ENCODE data around the gene LSMEM2.

Gene LSMEM2

GRCh38 chr3:50286322-50287227 lies 7.7 kb downstream of the LSMEM2 start:
- DNase-seq (no peak), ATAC-seq (replicated peaks) (no peak)
- no peak overlapping the region for H3K27ac Mint-ChIP-seq
- H3K27me3 Mint-ChIP-seq, result no peaks in the 10 kb centered on the region
- no peaks in the 10 kb centered on the region for H3K9me3 Mint-ChIP-seq
- peaks cover 26% of the 10 kb centered on the region for H3K36me3 Mint-ChIP-seq (ENCODE audit: insufficient read depth)
- H3K4me1 Mint-ChIP-seq (ENCODE audit: low read depth in 2 of 2), result peaks cover 6 to 8% of the 10 kb centered on the region in 2 donors
- H3K4me3 Mint-ChIP-seq, result no peak overlapping the region

- H3K9me3 Mint-ChIP-seq, result no peaks in the 10 kb centered on the region
- peaks cover 7 to 10% of the 10 kb centered on the region in 2 donors for H3K4me1 Mint-ChIP-seq (ENCODE audit: low read depth in 2 of 2)
- ATAC-seq (replicated peaks) (no peak), DNase-seq (no peak)
- H3K4me3 Mint-ChIP-seq, result no peak overlapping the region
- H3K36me3 Mint-ChIP-seq (ENCODE audit: insufficient read depth), result peaks cover 26% of the 10 kb centered on the region
- H3K27ac Mint-ChIP-seq, result no peak overlapping the region
- no peaks in the 10 kb centered on the region for H3K27me3 Mint-ChIP-seq
These were observed 8.4 kb downstream of the LSMEM2 start for GRCh38 chr3:50287262-50287661.

GRCh38 chr3:50288387-50289007 lies 9.6 kb downstream of the LSMEM2 start:
- H3K9me3 Mint-ChIP-seq, result no peaks in the 10 kb centered on the region

GRCh38 chr3:50289130-50289529 lies 10.2 kb downstream of the LSMEM2 start:
- ATAC-seq (replicated peaks) (no peak), DNase-seq (no peak)
- no peak overlapping the region for H3K4me3 Mint-ChIP-seq
- no peaks in the 10 kb centered on the region for H3K9me3 Mint-ChIP-seq
- peaks cover 17 to 18% of the 10 kb centered on the region in 2 donors for H3K4me1 Mint-ChIP-seq (ENCODE audit: low read depth in 2 of 2)
- H3K36me3 Mint-ChIP-seq (ENCODE audit: insufficient read depth), result peaks cover 28% of the 10 kb centered on the region
- no peak overlapping the region for H3K27ac Mint-ChIP-seq
- H3K27me3 Mint-ChIP-seq, result no peaks in the 10 kb centered on the region

More at GRCh38 chr3:50288387-50289007, 9.6 kb downstream of the LSMEM2 start:
- ATAC-seq (replicated peaks) (no peak), DNase-seq (no peak)
- Mint-ChIP-seq H3K4me1 (ENCODE audit: low read depth in 2 of 2) (peaks cover 17 to 18% of the 10 kb centered on the region in 2 donors), H3K27me3 (no peaks in the 10 kb centered on the region), H3K4me3 (no peak overlapping the region), H3K27ac (no peak overlapping the region), H3K36me3 (ENCODE audit: insufficient read depth) (peaks cover 31% of the 10 kb centered on the region)

GRCh38 chr3:50290161-50290641 lies 11.3 kb downstream of the LSMEM2 start:
- no peak for DNase-seq
- Mint-ChIP-seq H3K4me3 (no peak overlapping the region), H3K27ac (no peak overlapping the region), H3K27me3 (no peaks in the 10 kb centered on the region), H3K36me3 (ENCODE audit: insufficient read depth) (peaks cover 28% of the 10 kb centered on the region), H3K4me1 (ENCODE audit: low read depth in 2 of 2) (peaks cover 17 to 18% of the 10 kb centered on the region in 2 donors), H3K9me3 (no peaks in the 10 kb centered on the region)
- no peak for ATAC-seq (replicated peaks)

- H3K9me3 Mint-ChIP-seq, result no peaks in the 10 kb centered on the region
- H3K4me3 Mint-ChIP-seq, result peak within 1 kb of the TSS; percentile 81 to 82
- peaks cover 27% of the 10 kb centered on the region for H3K36me3 Mint-ChIP-seq (ENCODE audit: insufficient read depth)
- peak within 1 kb of the TSS; percentile 86 to 94 for H3K27ac Mint-ChIP-seq
- DNase-seq (peak; percentile 91 to 93 (median 92)), ATAC-seq (replicated peaks) (peak; percentile 99)
- H3K27me3 Mint-ChIP-seq, result no peaks in the 10 kb centered on the region
- H3K4me1 Mint-ChIP-seq (ENCODE audit: low read depth in 2 of 2), result peaks cover 17 to 18% of the 10 kb centered on the region in 2 donors
These were observed 13.5 kb downstream of the LSMEM2 start, which contains the start of gene IFRD2 for GRCh38 chr3:50292159-50293078. Gene IFRD2 (minus strand): TSS chr3:50292429. CDS start chr3:50292274, 155 bp downstream.

GRCh38 chr3:50293079-50293801 lies 14.4 kb downstream of the LSMEM2 start:
- ATAC-seq (replicated peaks) (no peak), DNase-seq (no peak)
- H3K4me3 Mint-ChIP-seq, result peak overlapping the region; percentile 81 to 82
- H3K36me3 Mint-ChIP-seq (ENCODE audit: insufficient read depth), result peaks cover 20% of the 10 kb centered on the region
- no peaks in the 10 kb centered on the region for H3K27me3 Mint-ChIP-seq
- H3K27ac Mint-ChIP-seq, result peak overlapping the region; percentile 86 to 94
- H3K9me3 Mint-ChIP-seq, result no peaks in the 10 kb centered on the region
- peaks cover 21% of the 10 kb centered on the region in 2 donors for H3K4me1 Mint-ChIP-seq (ENCODE audit: low read depth in 2 of 2)

- no peak overlapping the region for H3K4me3 Mint-ChIP-seq
- H3K9me3 Mint-ChIP-seq, result no peaks in the 10 kb centered on the region
- ATAC-seq (replicated peaks), result no peak
- peak overlapping the region in 1 of 2 donors; percentile 86 for H3K27ac Mint-ChIP-seq
- DNase-seq, result no peak
- H3K4me1 Mint-ChIP-seq (ENCODE audit: low read depth in 2 of 2), result peaks cover 24 to 27% of the 10 kb centered on the region in 2 donors
- H3K36me3 Mint-ChIP-seq (ENCODE audit: insufficient read depth), result peaks cover 15% of the 10 kb centered on the region
- H3K27me3 Mint-ChIP-seq, result no peaks in the 10 kb centered on the region
These were observed 15.2 kb downstream of the LSMEM2 start for GRCh38 chr3:50294089-50294488.

GRCh38 chr3:50294492-50295403 lies 15.9 kb downstream of the LSMEM2 start:
- ATAC-seq (replicated peaks), result no peak
- Mint-ChIP-seq H3K36me3 (ENCODE audit: insufficient read depth) (peaks cover 18% of the 10 kb centered on the region), H3K27ac (peak overlapping the region in 1 of 2 donors; percentile 86), H3K9me3 (no peaks in the 10 kb centered on the region), H3K27me3 (no peaks in the 10 kb centered on the region), H3K4me1 (ENCODE audit: low read depth in 2 of 2) (peaks cover 28 to 29% of the 10 kb centered on the region in 2 donors), H3K4me3 (no peak overlapping the region)
- no peak for DNase-seq

- Mint-ChIP-seq H3K27me3 (no peaks in the 10 kb centered on the region), H3K36me3 (ENCODE audit: insufficient read depth) (peaks cover 18% of the 10 kb centered on the region), H3K27ac (no peak overlapping the region), H3K4me1 (ENCODE audit: low read depth in 2 of 2) (peaks cover 35 to 37% of the 10 kb centered on the region in 2 donors), H3K9me3 (no peaks in the 10 kb centered on the region), H3K4me3 (no peak overlapping the region)
- ATAC-seq (replicated peaks), result no peak
- DNase-seq, result no peak
These were observed 16.9 kb downstream of the LSMEM2 start for GRCh38 chr3:50295553-50296431.
